GM12874 (cell line): Measurements from ENCODE around the gene LRP11.

Source experiments
- CTCF ChIP-seq: IDR thresholded peaks from 2 replicates; pipeline ENCODE4 v1.5.1; 2011; ENCODE audit warnings: low read depth, mild to moderate bottlenecking, control low read depth, low read length, moderate library complexity; ENCODE audit not compliant: insufficient read depth

LRP11 gene

DNA sequence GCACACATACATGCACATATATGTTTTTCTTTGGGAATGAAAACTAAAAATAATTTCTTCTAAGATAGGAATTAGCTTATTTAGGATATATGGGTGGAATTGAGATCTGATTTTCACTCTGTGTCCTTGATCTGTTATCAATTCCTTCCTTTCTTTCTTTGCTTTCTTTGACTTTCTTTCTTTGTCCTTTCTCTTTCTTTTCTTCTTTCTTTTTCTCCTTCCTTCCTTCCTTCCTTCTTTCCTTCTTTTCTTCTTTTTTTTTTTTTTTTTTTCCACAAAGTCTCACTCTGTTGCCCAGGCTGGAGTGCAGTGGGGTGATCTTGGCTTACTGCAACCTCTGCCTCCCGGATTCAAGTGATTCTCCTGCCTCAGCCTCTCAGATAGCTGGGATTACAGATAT is 86.5 kb downstream of the LRP11 start:
- no peak for TF ChIP-seq CTCF

- no peak for TF ChIP-seq CTCF
Observed at GRCh38 chr6:149771925-149772324, 92.2 kb downstream of the LRP11 start.

DNA sequence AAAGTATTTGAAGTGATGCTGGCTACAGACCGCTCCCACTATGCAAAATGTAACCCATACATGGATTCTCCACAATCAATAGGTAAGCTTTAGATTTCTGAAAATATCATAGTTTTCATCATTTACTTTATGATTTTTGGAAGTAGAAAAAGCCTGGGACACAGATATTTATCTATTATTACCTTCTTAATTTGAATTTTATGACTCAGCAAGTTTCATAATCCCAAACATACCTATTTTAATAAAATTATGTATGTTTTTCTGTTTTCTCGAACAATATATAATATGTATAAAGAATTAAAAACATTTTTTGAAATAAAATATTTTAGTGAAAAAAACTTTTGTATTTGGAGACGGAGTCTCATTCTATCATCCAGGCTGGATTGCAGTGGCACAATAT is 93.0 kb downstream of the LRP11 start:
- no peak for TF ChIP-seq CTCF

DNA sequence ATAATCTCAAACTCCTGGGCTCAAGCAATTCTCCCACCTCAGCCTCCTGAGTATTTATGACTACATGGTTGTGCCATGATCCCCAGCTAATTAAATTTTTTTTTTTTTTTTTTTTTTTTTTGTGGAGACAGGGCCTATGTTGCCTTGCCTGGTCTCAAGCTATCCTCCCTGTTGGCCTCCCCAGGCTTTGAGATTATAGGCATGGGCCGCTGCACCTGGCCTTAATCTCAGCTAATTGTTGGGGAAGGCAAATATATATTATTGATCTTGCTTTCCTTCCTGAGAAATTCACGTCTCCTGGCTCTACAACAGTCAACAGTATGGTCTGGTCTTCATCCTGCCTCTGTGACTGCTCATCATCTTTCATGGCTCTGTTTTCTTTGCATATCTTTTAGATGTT is 94.5 kb downstream of the LRP11 start:
- no peak for TF ChIP-seq CTCF
